Measurements from ENCODE around the gene SERPINH1.

The SERPINH1 gene

GRCh38 chr11:75525433-75526191, 36.4 kb upstream of the SERPINH1 start, which contains the start of gene GDPD5:
GDPD5 (minus strand) TSS chr11:75525941; CDS start chr11:75477735, 48,206 bp downstream.
- peak within 1 kb of the TSS; percentile 90 for H3K4me3 ChIP-seq (ENCODE audit: low read depth, low read length)
- DNase-seq (ENCODE audit: low read depth): peak; percentile 37
- peak; percentile 55 for TF ChIP-seq CTCF (IDR thresholded peaks at IDR 0.05; ENCODE audit: low read depth, low read length, missing control alignments)

- no peak for DNase-seq (ENCODE audit: low read depth)
- no peak for TF ChIP-seq CTCF (IDR thresholded peaks at IDR 0.05; ENCODE audit: low read depth, low read length, missing control alignments)
- H3K4me3 ChIP-seq (ENCODE audit: low read depth, low read length): peak overlapping the region; percentile 90
Observed at GRCh38 chr11:75526192-75526541, 35.9 kb upstream of the SERPINH1 start.

GRCh38 chr11:75527130-75527529, 34.9 kb upstream of the SERPINH1 start:
- TF ChIP-seq CTCF (IDR thresholded peaks at IDR 0.05; ENCODE audit: low read depth, low read length, missing control alignments): no peak
- no peak for DNase-seq (ENCODE audit: low read depth)

GRCh38 chr11:75527938-75528735, 33.9 kb upstream of the SERPINH1 start:
- no peak for TF ChIP-seq CTCF (IDR thresholded peaks at IDR 0.05; ENCODE audit: low read depth, low read length, missing control alignments)
- H3K4me3 ChIP-seq (ENCODE audit: low read depth, low read length): no peak overlapping the region
- no peak for DNase-seq (ENCODE audit: low read depth)

More at GRCh38 chr11:75527130-75527529, 34.9 kb upstream of the SERPINH1 start:
- no peak overlapping the region for H3K4me3 ChIP-seq (ENCODE audit: low read depth, low read length)

GRCh38 chr11:75530577-75530976, 31.5 kb upstream of the SERPINH1 start:
- TF ChIP-seq CTCF (IDR thresholded peaks at IDR 0.05; ENCODE audit: low read depth, low read length, missing control alignments): no peak
- no peak overlapping the region for H3K4me3 ChIP-seq (ENCODE audit: low read depth, low read length)
- DNase-seq (ENCODE audit: low read depth): no peak

DNA sequence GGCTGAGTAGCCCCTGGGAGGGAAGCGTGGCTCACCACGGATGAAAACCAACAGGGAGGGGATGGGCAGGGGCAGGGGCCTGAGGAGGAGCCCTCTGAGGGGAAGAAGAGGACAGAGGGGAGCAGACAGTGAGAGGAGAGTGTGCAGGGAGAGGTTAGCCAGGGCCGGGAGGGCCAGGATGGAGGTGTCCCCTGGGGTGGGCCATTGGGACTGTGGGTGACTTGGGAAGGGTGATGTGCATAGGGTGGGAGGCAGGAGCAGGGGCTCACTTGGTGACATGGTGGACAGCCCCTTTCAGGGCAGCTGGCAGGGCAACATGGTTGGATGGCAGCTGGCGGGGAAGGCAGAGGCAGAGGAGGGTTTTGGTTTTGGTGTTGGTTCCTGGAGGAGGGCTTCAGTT, 30.7 kb upstream of the SERPINH1 start:
- TF ChIP-seq CTCF (IDR thresholded peaks at IDR 0.05; ENCODE audit: low read depth, low read length, missing control alignments): no peak
- no peak overlapping the region for H3K4me3 ChIP-seq (ENCODE audit: low read depth, low read length)
- no peak for DNase-seq (ENCODE audit: low read depth)
